Measurements from ENCODE around the gene AKNA.

AKNA gene

DNA sequence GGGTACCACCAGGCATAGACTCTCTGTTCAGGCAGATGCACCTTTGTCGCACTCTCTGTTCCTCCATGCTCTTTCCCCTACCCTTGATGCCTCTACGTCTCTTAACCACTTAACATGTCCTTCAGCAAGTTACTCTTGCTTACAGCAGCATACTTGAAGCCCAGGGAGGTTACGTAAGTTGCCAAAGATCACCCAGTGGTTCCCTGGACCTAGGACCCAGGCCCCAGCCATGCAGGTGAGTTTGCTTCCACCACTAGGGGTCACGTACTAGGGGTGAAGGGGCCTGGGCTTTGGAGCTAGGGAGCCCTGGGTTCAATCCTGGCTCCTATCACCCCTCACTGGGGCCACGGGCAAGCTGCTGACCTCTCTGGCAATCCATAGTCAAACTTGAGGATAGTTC is 8.9 kb downstream of the AKNA start:
- no peak for DNase-seq (ENCODE audit: insufficient read length, low spot score)
- TF ChIP-seq, protein P1, sequence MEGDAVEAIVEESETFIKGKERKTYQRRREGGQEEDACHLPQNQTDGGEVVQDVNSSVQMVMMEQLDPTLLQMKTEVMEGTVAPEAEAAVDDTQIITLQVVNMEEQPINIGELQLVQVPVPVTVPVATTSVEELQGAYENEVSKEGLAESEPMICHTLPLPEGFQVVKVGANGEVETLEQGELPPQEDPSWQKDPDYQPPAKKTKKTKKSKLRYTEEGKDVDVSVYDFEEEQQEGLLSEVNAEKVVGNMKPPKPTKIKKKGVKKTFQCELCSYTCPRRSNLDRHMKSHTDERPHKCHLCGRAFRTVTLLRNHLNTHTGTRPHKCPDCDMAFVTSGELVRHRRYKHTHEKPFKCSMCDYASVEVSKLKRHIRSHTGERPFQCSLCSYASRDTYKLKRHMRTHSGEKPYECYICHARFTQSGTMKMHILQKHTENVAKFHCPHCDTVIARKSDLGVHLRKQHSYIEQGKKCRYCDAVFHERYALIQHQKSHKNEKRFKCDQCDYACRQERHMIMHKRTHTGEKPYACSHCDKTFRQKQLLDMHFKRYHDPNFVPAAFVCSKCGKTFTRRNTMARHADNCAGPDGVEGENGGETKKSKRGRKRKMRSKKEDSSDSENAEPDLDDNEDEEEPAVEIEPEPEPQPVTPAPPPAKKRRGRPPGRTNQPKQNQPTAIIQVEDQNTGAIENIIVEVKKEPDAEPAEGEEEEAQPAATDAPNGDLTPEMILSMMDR (IDR thresholded peaks at IDR 0.05; ENCODE audit: insufficient read depth, missing control alignments): no peak
- FAIRE-seq: no peak

DNA sequence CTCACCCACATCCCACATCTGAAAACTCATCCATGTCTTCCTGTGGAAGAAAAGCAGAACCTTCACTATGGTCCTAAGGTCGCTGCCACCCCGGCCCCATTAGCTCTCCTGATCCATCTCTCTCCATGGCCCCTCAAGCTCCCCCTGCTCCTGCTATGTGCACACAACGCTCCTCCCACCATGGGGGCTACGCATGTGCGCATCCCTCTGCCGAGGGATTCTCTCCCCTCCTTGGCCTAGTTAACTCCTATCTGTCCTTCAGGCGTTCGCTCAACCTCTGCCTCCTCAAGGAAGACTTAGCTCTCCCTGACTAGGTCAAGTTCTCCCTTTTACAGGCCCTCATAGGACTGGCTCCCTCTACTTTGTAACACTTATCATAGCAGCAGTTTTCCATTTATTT is 9.8 kb downstream of the AKNA start:
- TF ChIP-seq, protein P1 (IDR thresholded peaks at IDR 0.05; ENCODE audit: insufficient read depth, missing control alignments): no peak
- FAIRE-seq: no peak
- no peak for DNase-seq (ENCODE audit: insufficient read length, low spot score)

DNA sequence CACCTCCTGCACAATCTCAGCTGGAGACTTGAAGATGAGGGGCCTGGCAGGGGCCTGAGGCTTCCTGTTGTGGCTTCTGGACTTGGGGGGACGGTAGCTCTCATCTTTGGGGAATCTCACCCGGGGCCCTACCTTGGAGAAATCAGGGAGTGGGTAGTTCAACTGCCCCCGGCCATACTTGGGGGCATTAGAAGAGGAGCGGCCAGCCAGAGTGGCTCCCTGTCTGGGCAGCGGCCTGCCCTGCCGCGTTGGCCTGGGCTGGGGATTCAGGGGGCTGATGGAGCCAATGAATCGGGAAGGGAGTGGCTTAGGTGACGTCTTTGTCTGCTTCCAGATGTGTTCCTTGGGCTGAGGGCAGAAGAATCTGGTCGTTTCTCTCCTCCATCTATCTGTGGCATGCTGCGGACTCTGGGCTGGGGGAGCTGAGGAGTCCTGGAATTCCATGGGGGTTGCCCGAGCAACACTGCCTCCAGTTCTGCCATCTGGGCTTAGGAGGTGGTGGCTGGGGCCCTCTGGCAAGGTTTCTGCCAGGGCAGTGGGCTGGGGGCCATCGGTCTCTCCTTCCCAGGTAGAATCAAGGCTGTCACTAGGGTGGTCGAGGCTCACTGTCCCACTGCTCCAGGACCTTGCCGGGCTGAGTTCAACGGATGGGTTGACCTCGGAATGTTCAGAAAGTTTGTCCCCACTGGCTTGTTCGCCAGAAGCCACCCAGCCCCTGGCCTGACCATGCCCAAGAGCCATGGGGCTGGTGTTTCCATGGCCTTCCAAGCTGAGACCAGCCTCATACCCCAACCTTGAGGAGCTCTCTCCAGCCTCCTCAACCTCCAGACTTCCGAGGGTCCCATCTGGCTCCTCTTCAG is 11.0 kb downstream of the AKNA start:
- FAIRE-seq (no peak), DNase-seq (ENCODE audit: insufficient read length, low spot score) (no peak)
- TF ChIP-seq, protein P1 (IDR thresholded peaks at IDR 0.05; ENCODE audit: insufficient read depth, missing control alignments): no peak

DNA sequence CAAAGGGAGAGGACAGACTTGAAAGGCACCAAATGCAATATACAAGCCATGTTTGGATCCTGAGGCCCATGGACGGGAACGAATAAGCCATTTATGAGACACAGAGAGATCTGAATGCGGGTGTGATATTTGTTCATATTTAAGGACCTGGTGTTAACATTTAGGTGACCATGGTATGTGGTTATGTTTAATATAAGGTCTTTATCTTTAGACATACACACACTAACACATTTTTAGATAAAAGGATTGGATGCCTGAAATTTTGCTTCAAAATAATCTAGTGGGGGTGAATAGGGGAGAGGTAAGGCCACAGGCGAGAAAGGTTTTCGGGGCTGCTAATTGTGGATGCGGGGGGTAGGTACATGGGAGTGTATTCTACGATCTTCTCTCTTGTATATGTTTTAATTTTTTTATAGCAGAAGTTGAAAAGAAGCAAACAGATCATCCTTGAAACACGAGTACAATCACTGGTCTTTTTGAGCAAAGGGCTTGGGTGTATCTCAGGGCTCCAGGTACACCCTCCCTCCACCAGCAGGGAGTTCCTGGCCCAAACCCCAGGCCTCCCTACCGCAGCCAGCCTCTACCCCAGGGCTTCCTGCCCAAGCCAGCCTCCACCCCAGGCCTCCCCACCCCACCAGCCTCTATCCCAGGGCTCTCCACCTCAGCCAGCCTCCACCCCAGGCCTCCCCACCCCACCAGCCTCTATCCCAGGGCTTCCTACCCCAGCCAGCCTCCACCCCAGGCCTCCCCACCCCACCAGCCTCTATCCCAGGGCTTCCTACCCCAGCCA is 12.2 kb downstream of the AKNA start:
- DNase-seq (ENCODE audit: insufficient read length, low spot score) (no peak), FAIRE-seq (no peak)
- TF ChIP-seq, protein P1 (IDR thresholded peaks at IDR 0.05; ENCODE audit: insufficient read depth, missing control alignments): no peak

DNA sequence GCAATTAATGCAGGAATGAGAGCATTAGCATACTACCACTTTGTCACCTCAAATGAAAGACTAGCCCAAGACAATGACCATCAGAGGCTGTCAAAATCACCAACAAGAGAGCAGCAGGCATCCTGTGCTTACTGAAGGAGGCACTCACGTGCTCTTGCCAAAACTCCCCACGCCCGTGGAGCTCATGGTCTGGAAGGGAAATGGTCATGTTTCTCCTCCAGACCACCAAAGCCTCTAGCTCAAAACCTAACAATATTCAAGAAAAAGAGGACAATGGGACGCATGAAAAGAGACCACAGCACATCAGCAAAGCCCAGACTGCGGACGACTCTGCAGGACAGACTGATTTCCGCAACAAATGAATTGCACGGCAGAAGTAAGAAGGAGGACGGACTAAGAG is 12.8 kb downstream of the AKNA start:
- TF ChIP-seq, protein P1 (IDR thresholded peaks at IDR 0.05; ENCODE audit: insufficient read depth, missing control alignments): no peak
- no peak for FAIRE-seq
- DNase-seq (ENCODE audit: insufficient read length, low spot score): no peak

DNA sequence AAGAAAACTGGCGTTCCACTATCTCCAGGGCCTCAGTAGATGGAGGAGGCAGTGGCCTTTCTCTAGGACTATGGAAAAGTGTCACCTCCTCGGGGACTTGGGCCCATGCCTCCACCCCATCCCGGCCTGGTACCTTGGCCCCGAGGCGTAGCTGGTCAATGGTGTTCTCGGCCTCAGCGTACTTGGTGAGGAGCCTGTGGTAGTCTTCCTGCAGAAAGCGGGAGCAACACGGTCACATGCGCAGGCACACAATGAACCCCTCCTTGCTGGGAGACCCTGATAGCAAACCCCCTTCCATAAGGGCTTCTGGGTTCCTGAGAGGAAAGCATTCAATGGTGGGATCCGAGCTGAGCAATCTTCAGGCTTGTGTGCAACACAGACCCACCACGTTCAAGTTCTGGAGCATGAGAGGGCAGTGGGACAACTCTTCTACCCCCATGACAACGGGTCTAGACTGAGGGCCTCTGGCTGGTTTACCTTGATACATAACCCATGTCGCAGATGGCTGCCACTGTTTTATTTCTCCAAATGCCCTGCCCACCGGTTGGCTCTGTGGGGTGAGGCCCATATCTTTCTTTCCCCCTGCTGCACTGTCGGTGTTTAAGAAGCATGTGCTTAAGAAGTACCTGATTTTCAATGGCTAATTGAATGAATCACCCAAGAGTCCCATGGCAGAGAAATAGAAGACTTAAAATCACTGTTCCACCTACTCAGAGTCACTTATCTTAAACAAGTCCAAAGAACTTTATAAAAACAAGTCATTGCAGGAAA is 13.6 kb downstream of the AKNA start:
- TF ChIP-seq, protein P1 (IDR thresholded peaks at IDR 0.05; ENCODE audit: insufficient read depth, missing control alignments): no peak
- no peak for FAIRE-seq
- DNase-seq (ENCODE audit: insufficient read length, low spot score): no peak

Data from D721Med (cell line).